Lung (tissue), 12 donors: ENCODE data around the gene DNAL4. TPM values are rescaled to one million over a fixed set of nuclear protein-coding genes. Genes with fewer than 3 reads are reported as not detected.

Experiments used
- ATAC-seq: fragments of 200-7000 bp; cut with Tn5 transposase; one replicate; pipeline ENCODE4 v1.9.1; 2020; ENCODE audit warnings: moderate number of reproducible peaks; ENCODE audit not compliant: insufficient read depth, low FRiP score
- DNase-seq, 3 donors: peaks; one replicate each; pipeline ENCODE4 v3.0.0-alpha.2; 2013 to 2017
- H3K27ac ChIP-seq, 2 donors: one replicate each; pipeline ENCODE4 v1.5.1; 2013; ENCODE audit warnings: mild to moderate bottlenecking in 2 of 2, moderate library complexity in 2 of 2, control low read depth in 1 of 2, inconsistent platforms in 1 of 2, low read depth in 1 of 2, low read length in 1 of 2
- H3K27me3 ChIP-seq, 3 donors: one replicate each; pipeline ENCODE4 v1.5.1; 2013; ENCODE audit warnings: low read length in 2 of 3; ENCODE audit not compliant: control insufficient read depth in 3 of 3, insufficient read depth in 3 of 3
- H3K36me3 ChIP-seq, 4 donors: one replicate each; pipeline ENCODE4 v1.5.1; 2013; ENCODE audit warnings: low read length in 4 of 4, mild to moderate bottlenecking in 1 of 4, moderate library complexity in 1 of 4; ENCODE audit not compliant: control insufficient read depth in 4 of 4, insufficient read depth in 4 of 4
- H3K4me1 ChIP-seq, 5 donors: one replicate each; pipeline ENCODE4 v1.5.1; 2013; ENCODE audit warnings: low read length in 5 of 5, mild to moderate bottlenecking in 2 of 5, moderate library complexity in 1 of 5; ENCODE audit not compliant: control insufficient read depth in 5 of 5, insufficient read depth in 5 of 5
- H3K4me3 ChIP-seq: one replicate; pipeline ENCODE4 v1.5.1; 2013; ENCODE audit warnings: mild to moderate bottlenecking, control low read depth, moderate library complexity
- H3K9ac ChIP-seq, 2 donors: one replicate each; pipeline ENCODE4 v1.5.1; 2013; ENCODE audit warnings: low read length in 2 of 2, control low read depth in 1 of 2; ENCODE audit not compliant: insufficient read depth in 1 of 2
- H3K9me3 ChIP-seq, 4 donors: one replicate each; pipeline ENCODE4 v1.5.1; 2013; ENCODE audit warnings: low read length in 3 of 4, mild to moderate bottlenecking in 1 of 4, moderate library complexity in 1 of 4; ENCODE audit not compliant: control insufficient read depth in 4 of 4, insufficient read depth in 3 of 4
- WGBS, 2 donors: extraction: QIAGEN DNeasy Blood & Tissue Kit; methylation state at CpG; one replicate each; pipeline ENCODE4 v1.1.7; 2013; 5-methylcytosine and 5-hydroxymethylcytosine counted together
- polyA plus RNA-seq, 2 donors: library from polyadenylated mRNA; stranded (reverse); fragments of 200-250 nt; gene quantifications; one replicate each; pipeline ENCODE4 v1.2.1, GENCODE V29; 2013
- total RNA-seq, 2 donors: library from RNA; depleted of rRNA in 1 of 2; stranded (reverse); fragments of >200 nt in 1 of 2; gene quantifications; one replicate each; pipeline ENCODE4 v1.2.1, GENCODE V29; 2014 to 2021
- TF ChIP-seq, protein P1 (sequence below): IDR thresholded peaks from 2 replicates; pipeline ENCODE4 v1.5.1; 2012; ENCODE audit warnings: mild to moderate bottlenecking; ENCODE audit errors: control extremely low read depth, extremely low read depth
- donor health status: control.
- donor health status: control.
- donor health status: Bipolar disorder and iron deficiency.
- donor health status: healthy.
- donor health status: DM: yes; HTN: yes; CAD: no.

The DNAL4 gene
- total and polyA plus RNA-seq, 4 donors: 22.2 to 29.0 (median 26.3) TPM

DNA sequence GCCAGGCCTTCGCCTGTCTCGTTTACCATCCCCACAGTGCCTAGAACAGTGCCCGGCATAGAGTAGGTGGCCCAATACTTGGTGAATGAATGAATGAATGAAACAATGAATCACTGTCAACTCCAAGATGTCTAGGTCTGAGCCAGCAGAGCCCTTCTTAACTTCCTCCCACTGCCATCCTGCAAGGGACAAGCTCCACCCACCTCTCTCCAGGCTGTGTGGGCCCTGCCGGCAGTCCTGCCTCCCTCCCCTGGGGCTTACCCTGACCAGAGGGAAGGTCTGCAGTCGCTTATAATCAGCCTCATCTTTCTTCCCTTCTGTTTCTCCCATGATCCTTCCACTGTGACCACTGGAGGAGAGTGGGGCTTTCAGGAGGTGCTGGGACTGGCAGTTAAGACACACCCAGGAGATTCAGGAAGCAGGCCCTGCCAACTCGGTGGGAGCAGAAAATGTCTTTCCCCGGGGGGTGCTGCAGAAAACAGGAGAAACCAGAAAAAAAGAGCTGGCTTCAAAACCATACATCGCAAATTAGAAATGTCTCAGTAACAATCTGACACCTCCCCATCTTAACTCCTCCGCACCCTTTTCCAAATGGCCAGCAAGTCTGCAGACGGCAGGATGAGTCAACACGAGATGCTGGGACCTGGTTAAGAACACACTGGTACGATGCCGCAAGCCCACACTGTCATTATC is 11.4 kb downstream of the DNAL4 start:
- Histone ChIP-seq H3K9me3 (no peaks in the 10 kb centered on the region), H3K9ac (no peak overlapping the region), H3K27me3 (no peaks in the 10 kb centered on the region), H3K27ac (peak overlapping the region in 1 of 2 donors; percentile 21), H3K4me3 (no peak overlapping the region), H3K36me3 (peaks cover 0 to 25% (median 8%) of the 10 kb centered on the region in 4 donors), H3K4me1 (peaks cover 0 to 8% (median 2%) of the 10 kb centered on the region in 5 donors)
- TF ChIP-seq, protein P1, sequence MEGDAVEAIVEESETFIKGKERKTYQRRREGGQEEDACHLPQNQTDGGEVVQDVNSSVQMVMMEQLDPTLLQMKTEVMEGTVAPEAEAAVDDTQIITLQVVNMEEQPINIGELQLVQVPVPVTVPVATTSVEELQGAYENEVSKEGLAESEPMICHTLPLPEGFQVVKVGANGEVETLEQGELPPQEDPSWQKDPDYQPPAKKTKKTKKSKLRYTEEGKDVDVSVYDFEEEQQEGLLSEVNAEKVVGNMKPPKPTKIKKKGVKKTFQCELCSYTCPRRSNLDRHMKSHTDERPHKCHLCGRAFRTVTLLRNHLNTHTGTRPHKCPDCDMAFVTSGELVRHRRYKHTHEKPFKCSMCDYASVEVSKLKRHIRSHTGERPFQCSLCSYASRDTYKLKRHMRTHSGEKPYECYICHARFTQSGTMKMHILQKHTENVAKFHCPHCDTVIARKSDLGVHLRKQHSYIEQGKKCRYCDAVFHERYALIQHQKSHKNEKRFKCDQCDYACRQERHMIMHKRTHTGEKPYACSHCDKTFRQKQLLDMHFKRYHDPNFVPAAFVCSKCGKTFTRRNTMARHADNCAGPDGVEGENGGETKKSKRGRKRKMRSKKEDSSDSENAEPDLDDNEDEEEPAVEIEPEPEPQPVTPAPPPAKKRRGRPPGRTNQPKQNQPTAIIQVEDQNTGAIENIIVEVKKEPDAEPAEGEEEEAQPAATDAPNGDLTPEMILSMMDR: no peak
- WGBS, 2 donors: 56 to 69% methylated on average over 13 of the region's 13 CpGs
- ATAC-seq: no peak
- no peak for DNase-seq

DNA sequence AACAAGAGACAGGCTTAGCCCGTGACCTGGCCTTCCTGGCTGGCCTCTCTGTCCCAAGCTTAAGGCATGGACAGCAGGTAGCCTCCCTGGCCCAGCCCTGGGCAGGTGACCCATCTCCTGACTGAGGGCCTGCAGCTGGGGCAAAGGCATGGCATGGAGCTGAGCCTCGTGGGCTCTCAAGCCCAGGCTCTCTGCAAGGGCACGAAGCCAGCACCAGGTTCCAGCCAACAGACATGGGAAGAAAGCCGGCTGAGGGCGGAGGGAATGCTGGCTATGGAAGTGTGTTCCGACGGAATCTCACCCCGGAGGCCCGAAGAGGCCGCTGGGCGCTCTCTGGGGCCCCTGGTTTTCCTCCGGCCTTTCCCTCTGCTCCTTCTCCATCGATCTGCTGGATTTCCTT is 12.9 kb downstream of the DNAL4 start:
- Histone ChIP-seq H3K4me1 (peaks cover 0 to 3% (median 0%) of the 10 kb centered on the region in 5 donors), H3K27me3 (no peaks in the 10 kb centered on the region), H3K36me3 (peaks cover 0 to 25% (median 8%) of the 10 kb centered on the region in 4 donors), H3K9me3 (no peaks in the 10 kb centered on the region), H3K27ac (peak overlapping the region in 1 of 2 donors; percentile 53), H3K9ac (no peak overlapping the region), H3K4me3 (no peak overlapping the region)
- ATAC-seq (no peak), DNase-seq (no peak)
- TF ChIP-seq, protein P1: no peak
- WGBS, 2 donors: 90 to 93% methylated on average over 13 of the region's 13 CpGs

DNA sequence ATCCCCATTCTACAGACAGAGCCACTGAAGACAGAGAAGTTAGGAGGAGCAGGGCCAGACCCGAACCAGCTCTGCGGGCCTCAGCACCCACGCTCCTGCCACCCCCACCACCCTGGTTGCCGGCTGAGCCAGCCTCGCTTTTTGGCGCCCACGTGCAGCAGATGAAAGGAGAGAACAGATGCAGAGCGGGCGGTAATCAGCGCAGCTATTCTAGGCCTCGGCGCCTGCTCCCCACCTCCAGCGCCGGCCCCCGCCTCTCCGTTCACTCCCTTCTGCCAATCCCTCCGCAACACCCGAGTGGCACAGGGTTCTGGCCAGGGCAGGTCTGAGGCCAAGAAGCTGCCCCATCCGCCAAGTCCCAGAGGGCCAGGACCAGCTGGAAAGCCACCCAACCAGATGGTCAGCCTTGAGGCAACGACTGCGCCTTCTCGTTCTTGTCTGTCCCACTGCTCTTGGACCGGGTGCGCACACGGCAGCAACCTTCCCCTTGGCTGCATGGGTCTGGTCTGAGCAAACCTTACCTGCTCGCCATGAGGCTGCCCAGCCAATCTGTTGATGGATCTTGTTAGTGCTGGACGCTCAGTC is 16.8 kb downstream of the DNAL4 start:
- ATAC-seq: no peak
- no peak overlapping the region for H3K9ac ChIP-seq
- TF ChIP-seq, protein P1: no peak
- H3K27me3 ChIP-seq: no peaks in the 10 kb centered on the region
- 93 to 97% methylated on average over 27 of the region's 27 CpGs for WGBS, 2 donors
- peaks cover 0 to 25% (median 2%) of the 10 kb centered on the region in 4 donors for H3K36me3 ChIP-seq
- no peak for DNase-seq
- no peaks in the 10 kb centered on the region for H3K4me1 ChIP-seq
- no peak overlapping the region for H3K27ac ChIP-seq
- no peak overlapping the region for H3K4me3 ChIP-seq
- H3K9me3 ChIP-seq: no peaks in the 10 kb centered on the region
